Epithelial cell of esophagus (primary cell): Measurements from ENCODE around the gene HDAC9.

Experiments
- DNase-seq: peaks from one replicate; pipeline ENCODE4 v3.0.0; 2010; ENCODE audit warnings: low read depth
- H3K4me3 ChIP-seq: 2 replicates; pipeline ENCODE4 v1.5.1; 2011; ENCODE audit warnings: mild to moderate bottlenecking, low read length, control low read depth
- CTCF ChIP-seq: IDR thresholded peaks from 2 replicates; pipeline ENCODE4 v1.5.1; 2011; ENCODE audit warnings: low read depth, mild to moderate bottlenecking, low read length, control low read depth, inconsistent platforms; ENCODE audit not compliant: insufficient read depth; ENCODE audit errors: missing control alignments

Gene HDAC9

GRCh38 chr7:18520450-18521235, 25.1 kb downstream of the HDAC9 start:
- no peak for TF ChIP-seq CTCF
- H3K4me3 ChIP-seq: no peak overlapping the region
- DNase-seq: peak; percentile 50

- DNase-seq: no peak
- TF ChIP-seq CTCF: no peak
- no peak overlapping the region for H3K4me3 ChIP-seq
Observed at GRCh38 chr7:18521236-18521589, 25.7 kb downstream of the HDAC9 start.

- no peak for DNase-seq
- TF ChIP-seq CTCF: no peak
Observed at GRCh38 chr7:18521945-18522566, 26.5 kb downstream of the HDAC9 start.

GRCh38 chr7:18524248-18524647, 28.7 kb downstream of the HDAC9 start:
- DNase-seq: no peak
- no peak overlapping the region for H3K4me3 ChIP-seq
- no peak for TF ChIP-seq CTCF

More at GRCh38 chr7:18521945-18522566, 26.5 kb downstream of the HDAC9 start:
- no peak overlapping the region for H3K4me3 ChIP-seq

GRCh38 chr7:18526368-18526878, 30.9 kb downstream of the HDAC9 start:
- no peak for DNase-seq
- TF ChIP-seq CTCF: no peak
- H3K4me3 ChIP-seq: no peak overlapping the region

- H3K4me3 ChIP-seq: no peak overlapping the region
- DNase-seq: no peak
- TF ChIP-seq CTCF: no peak
Observed at GRCh38 chr7:18529239-18529638, 33.7 kb downstream of the HDAC9 start.
